DLD1 (cell line): Measurements from ENCODE around the gene C5AR1.
"Not testable (repeated sequence)": the region's sequence is repeated elsewhere in the genome, so short reads cannot be mapped to it uniquely, and the experiment has no call there.

Experiments
- in situ Hi-C: cut with HindIII; loops from 2 replicates; pipeline ENCODE4 v1.10.0; 2017; ENCODE audit warnings: low sequenced_read_pairs

The C5AR1 gene

DNA sequence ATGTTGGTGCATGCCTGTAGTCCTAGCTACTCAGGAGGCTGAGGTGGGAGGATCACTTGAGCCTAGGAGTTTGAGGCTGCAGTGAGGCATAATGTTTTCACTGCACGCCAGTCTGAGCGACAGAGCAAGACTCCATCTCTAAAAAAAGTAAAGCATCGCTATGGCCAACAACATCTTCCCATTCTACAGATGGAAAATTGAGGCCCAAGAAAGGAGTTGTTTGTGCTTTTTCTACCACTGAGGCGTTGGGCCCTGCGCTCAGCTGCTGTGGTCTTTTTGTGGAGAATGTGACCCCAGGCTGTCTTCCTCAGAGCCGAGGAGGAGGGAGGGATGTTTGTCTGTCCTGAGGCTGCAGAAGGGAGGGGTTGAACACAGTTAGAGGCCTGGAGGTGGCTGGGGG, 21.8 kb downstream of the C5AR1 start:
- in situ Hi-C loops: no loop called here

DNA sequence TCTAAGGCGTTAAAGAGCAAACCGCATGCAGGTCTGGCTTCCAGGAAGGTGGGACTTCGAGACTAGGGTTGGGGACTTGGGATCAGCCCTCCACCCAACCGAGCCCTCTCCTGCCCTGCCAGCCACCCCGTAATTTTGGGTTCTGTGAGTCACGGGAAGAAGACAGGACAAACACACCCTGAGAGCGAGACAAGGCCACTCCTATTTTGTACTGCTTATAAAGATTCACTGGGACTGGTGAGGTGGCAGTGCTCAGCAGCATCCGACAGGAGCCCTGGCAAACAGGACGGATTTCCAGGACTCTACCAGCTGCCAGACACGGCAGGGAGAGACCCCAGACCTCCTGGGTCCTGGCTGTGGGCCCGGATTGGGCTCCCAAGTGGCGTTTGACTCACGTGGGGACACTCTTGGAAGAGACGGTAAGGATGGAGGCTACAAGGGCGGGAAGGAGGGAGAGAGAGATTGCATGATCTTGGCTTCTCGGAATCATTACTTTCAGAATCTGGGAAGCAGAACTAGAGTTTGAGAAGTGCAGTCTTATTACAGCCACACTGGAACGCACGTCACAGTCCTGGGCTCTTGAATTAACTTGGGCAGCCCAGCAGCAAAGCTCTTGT, 22.4 kb downstream of the C5AR1 start, which contains the start of gene C5AR2:
C5AR2 (plus strand) TSS at position 245 of the 617 bp plus-strand sequence. CDS start 8,625 bp downstream, outside the sequence.
- in situ Hi-C loops: no loop called here

DNA sequence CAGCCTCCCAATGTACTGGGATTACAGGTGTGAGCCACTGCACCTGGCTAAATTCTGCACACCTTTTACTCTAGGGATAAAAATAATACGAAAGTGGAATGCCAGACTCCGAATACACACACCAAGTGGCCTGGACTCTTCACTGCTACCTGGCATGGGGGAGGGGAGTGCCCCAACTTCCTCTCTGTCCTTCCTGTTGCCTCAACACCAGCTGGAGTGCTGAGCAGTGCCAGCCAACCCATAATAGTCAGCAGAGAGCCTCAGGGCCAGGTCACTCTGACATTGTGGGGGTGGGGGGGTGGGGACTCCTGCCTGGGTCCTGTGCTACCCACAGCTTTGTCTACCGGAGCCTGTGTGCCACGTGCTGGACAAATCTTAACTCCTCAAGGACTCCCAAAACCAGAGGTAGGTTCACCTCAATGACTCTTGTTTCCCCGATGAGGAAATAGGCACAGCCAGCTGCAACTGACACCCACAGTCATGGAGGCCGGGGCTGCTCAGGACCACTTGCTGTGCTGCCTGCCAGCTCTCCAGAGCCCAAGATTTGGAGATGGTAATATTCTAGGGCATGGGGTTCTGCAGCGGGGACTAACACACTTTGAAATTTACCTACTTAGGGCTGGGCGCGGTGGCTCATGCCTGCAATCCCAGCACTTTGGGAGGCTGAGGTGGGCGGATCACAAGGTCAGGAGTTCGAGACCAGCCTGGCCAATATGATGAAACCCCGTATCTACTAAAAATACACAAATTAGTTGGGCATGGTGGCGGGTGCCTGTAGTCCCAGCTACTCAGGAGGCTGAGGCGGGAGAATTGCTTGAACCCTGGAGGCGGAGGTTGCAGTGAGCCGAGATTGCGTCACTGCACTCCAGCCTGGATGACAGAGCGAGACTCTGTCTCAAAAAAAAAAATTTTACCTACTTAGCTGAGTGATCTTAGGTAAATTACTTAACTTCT, 27.4 kb downstream of the C5AR1 start:
- in situ Hi-C loops: not testable (repeated sequence)

DNA sequence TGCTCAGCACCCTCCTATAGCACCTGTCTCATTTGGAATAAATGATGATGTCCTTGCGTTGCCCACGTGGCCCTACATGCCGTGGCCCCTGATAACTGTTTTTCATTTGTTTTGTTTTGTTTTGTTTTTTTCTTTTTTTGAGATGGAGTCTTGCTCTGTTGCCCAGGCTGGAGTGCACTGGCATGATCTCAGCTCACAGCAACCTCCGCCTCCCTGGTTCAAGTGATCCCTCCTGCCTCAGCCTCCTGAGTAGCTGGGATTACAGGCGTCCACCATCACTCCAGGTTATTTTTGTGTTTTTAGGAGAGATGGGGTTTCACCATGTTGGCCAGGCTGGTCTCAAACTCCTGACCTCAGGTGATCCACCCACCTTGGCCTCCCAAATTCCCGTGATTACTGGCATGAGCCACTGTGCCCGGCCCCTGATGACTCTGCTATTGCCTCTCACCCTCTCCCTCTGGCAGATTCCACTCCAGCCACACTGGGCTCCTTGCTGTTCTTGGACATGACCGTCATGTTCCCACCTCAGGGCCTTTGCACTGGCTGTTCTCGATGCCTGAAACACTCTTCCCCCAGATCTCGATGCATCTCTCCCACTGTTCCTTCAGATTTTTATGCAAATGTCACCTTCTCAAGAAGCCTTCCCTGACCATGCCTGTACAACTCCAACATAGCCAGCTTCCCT, 29.7 kb downstream of the C5AR1 start:
- in situ Hi-C loops: no loop called here

DNA sequence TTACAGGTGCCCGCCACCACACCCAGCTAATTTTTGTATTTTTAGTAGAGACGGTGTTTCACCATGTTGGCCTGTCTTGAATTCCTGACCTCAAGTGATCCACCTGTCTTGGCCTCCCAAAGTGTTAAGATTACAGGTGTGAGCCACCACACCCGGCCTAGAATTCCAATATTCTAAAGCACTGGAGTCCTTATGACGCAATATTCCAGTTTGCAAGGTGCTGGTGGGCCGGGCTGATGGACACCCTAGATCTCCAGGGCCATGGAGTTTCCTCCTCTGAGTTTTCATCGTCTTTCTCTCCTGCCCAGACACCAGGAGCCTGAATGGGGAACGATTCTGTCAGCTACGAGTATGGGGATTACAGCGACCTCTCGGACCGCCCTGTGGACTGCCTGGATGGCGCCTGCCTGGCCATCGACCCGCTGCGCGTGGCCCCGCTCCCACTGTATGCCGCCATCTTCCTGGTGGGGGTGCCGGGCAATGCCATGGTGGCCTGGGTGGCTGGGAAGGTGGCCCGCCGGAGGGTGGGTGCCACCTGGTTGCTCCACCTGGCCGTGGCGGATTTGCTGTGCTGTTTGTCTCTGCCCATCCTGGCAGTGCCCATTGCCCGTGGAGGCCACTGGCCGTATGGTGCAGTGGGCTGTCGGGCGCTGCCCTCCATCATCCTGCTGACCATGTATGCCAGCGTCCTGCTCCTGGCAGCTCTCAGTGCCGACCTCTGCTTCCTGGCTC, 31.0 kb downstream of the C5AR1 start:
- in situ Hi-C loops: no loop called here

DNA sequence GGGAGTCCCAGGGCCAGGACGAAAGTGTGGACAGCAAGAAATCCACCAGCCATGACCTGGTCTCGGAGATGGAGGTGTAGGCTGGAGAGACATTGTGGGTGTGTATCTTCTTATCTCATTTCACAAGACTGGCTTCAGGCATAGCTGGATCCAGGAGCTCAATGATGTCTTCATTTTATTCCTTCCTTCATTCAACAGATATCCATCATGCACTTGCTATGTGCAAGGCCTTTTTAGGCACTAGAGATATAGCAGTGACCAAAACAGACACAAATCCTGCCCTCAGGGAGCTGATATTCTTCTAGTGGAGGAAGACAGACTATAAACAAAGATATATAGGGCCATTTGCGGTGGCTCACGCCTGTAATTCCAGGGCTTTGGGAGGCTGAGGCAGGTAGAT, 32.1 kb downstream of the C5AR1 start:
- in situ Hi-C loops: no loop called here

DNA sequence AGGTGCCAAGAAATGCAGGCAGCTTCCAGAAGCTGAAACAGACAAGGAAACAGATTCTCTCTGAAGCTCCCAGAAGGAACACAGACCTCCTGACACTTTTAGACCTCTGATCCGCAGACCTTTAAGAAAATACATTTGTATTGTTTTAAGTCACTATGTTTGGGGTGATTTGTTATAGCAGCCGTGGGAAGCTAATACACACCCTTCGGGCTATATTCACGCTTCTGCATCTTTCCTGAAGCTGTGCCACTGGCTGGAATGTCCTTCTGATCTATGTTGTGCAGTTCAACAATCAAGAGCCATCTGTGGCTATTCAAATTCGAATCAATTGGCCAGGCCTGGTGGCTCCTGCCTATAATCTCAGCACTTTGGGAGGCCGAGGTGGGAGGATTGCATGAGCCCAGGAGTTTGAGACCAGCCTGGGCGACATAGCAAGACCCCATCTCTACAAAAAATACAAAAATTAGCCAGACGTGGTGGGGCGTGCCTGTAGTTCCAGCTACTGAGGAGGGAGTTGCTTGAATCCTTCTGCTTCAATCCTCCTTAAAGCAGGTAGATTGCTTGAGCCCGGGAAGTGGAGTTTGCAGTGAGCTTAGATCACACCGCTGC, 33.6 kb downstream of the C5AR1 start:
- in situ Hi-C loops: no loop called here

DNA sequence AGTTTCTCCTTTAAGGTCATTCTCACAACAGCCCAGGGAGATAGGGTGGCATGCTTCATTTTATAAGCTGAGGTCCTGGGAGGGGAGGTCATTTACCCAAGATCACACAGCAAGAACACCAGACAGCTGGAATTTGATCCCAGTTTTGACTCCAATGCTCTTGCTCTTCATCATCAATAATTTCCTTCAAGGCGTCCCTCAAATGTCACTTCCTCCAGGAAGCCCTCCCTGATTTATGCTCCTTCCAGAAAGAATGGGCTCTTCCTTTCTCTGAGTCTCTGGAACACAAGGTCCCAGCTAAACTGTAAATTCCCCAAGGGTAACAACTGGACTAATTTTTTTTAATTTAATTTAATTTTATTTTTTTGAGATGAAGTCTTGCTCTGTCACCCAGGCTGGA, 34.8 kb downstream of the C5AR1 start:
- in situ Hi-C loops: no loop called here

DNA sequence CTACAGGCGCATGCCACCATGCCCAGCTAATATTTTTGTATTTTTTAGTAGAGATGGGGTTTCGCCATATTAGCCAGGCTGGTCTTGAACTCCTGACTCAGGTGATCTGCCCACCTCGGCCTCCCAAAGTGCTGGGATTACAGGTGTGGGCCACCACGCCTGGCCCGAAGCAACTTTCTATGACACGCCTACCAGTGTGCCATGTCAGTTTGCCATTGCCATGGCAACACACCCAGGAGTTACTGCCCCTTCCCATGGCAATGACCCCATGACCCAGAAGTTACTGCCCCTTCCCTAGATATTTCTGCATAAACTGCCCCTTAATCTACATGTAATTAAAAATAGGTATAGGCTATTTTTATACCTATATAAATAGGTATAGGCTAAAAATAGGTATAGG, 36.4 kb downstream of the C5AR1 start:
- in situ Hi-C loops: not testable (repeated sequence)

DNA sequence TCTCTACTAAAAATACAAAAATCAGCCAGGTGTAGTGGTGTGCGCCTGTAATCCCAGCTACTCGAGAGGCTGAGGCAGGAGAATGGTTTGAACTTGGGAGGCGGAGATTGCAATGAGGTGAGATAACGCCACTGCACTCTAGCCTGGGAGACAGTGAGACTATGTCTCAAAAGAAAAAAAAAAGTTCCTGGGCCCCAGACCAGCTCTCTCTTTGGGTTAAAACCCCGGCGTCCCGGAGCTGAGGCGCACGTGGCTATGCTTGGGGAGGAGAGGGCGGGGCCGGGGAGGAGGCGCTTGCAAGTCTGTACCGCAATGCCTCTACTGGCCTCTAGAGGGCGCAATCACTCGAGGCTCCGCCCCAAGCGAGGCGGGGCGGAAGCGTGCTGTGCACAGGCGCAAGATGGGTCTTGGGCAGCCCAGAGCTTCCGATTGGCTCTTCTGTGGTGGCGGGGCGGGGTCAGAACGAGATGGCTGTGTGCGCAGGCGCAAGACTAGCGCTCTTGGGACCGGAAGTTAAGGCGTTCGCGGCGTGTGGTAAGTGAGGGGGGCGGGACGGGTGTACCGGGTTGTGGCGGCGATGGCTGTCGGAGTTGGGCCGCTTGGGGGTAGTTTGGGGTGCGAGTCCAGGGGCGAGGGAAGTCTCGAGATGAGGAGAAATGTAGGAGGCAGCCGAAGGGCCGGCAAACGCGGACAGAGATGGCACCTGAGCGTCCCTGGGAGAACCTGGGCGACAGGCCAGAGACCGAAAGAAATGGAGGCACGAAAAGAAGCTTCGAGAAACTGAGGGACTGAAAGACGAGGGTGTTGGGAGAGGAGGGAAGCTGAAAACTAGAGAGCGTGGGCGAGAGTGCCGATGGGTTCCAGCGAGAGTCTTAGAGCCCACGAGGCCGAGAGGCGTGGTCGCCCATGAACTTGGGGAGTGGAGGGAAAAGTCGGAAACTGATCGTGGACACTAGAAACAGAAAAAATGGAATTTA, 39.4 kb downstream of the C5AR1 start, which contains the start of gene DHX34:
DHX34 (plus strand) TSS at position 497 of the 977 bp plus-strand sequence. CDS start 3,716 bp downstream, outside the sequence.
- in situ Hi-C loops: no loop called here

DNA sequence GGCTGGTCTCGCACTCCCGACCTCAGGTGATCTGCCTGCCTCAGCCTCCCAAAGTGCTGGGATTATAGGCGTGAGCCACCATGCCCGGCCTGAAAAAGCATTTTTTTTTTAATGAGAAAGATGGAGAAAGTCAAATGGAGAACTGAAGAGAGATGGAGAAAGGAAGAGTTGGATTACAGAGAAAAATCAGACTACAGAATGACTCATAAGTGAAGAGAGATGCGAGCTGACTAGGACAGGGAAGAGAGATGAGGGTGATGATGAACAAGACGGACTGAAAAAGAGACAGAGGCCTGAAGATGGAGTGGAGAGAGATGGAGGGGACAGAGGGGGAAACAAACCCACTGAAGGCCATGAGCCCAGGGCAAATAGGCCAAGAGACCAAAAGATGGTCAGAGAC, 41.0 kb downstream of the C5AR1 start:
- in situ Hi-C loops: no loop called here

DNA sequence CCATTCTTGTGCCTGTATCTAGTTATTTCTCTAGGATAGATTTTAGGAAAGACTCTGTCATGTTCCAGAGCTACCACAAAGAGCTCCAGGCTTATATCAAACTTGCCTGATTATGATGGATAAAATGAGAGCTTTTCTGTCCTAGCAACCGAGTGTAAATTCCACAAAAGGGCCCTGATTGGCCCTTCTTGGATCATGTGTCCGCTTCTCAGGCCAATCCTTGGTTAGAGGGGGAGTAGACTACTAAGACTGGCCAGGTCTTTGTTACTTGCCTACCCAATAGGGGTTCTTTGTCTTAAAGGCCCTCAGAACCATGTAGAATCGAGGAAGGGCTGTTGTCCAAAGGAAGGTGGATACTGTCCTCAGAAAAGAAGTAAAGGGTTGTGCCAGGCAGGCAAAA, 41.9 kb downstream of the C5AR1 start:
- in situ Hi-C loops: no loop called here

DNA sequence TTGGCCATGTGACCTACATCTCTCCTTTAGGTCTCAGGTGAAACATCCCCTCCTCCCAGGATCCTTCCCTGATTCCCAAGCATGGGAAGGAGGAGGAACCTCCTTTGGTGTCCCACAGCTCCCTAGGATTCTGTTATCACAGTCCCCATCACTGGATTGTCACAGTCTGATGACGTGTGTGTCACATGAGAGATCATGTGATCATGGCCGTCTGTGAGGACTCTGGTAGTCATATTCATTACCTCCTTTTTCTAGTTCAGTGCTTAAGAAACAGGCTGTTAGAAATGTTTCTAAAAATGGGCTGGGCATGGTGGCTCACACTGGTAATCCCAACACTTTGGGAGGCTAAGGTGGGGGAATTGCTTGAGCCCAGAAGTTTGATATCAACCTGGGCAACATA, 42.4 kb downstream of the C5AR1 start:
- in situ Hi-C loops: no loop called here

DNA sequence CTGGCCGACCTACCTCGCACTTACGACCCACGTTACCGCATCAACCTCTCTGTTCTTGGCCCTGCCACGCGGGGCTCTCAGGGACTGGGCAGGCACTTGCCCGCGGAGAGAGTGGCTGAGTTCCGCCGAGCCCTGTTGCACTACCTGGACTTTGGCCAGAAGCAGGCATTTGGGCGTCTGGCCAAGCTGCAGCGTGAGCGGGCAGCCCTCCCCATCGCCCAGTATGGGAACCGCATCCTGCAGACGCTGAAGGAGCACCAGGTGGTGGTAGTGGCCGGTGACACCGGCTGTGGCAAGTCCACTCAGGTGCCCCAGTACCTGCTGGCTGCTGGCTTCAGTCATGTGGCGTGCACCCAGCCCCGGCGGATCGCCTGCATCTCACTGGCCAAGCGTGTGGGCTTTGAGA, 43.6 kb downstream of the C5AR1 start:
- in situ Hi-C loops: no loop called here

DNA sequence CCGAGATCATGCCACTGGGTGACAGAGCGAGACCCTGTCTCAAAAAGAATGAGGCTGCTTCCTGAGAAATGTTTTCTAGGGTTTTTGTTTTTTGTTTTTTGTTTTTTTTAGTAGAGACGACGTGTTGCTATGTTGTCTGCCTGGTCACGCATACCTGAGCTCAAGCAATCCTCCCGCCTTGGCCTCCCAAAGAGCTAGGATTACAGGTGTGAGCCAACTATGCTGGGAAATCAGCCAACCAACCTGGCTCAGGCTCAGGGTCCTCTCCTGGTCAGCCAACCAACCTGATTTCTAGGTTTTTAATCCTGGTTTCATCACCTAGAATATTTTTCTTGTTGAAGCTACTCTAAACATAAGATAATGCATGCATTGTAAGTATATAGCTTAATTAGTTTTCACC, 47.2 kb downstream of the C5AR1 start:
- in situ Hi-C loops: no loop called here

DNA sequence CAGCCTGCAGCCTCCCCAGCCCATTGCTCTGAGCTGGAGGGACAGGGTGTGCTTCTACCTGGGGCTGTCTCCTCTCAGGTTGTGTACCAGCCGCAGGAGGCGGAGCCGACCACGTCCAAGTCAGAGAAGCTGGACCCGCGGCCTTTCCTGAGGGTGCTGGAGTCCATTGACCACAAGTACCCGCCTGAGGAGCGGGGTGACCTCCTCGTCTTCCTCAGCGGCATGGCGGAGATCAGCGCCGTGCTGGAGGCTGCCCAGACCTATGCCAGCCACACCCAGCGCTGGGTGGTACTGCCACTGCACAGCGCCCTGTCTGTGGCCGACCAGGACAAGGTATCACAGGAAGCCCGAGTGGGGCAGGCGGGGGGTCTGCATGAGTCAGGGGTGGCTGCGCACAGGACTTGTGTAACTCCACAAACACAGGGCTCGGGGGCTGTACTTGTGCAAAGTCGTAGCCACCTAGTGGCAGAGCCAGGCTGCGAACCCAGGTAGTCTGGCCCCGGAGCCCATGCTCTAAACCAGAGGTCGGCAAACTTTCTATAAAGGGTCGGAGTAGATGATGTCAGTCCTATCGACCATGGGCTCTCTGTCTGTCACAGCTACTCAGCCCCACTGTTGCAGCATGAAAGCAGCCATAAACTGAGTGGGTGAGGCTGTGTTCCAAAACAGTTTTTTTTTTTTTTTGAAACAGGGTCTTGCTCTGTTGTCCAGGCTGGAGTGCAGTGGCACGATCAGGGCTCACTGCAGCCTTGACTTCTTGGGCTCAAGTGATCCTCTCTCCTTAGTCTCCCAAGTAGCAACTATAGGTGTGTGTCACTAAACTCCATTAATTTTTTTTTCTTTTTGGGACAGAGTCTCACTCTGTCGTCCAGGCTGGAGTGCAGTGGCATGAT, 48.4 kb downstream of the C5AR1 start:
- in situ Hi-C loops: no loop called here

DNA sequence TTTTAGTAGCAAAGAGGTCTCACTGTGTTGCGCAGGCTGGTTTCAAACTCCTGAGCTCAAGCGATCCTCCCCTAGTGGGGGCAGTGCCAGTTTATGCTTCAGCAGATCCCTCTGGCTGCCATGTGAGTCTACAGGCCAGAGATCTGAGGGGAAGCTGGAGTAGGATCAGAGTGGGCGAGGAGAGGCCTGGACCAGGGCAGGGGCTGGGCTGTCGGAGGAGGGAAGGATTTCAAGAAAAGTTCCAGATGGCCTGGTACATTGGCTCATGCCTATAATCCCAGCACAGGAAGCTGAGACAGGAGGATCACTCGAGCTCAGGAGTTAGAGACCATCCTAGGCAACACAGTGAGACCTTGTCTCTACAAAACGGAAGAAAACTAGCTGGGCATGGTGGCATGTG, 49.3 kb downstream of the C5AR1 start:
- in situ Hi-C loops: no loop called here

DNA sequence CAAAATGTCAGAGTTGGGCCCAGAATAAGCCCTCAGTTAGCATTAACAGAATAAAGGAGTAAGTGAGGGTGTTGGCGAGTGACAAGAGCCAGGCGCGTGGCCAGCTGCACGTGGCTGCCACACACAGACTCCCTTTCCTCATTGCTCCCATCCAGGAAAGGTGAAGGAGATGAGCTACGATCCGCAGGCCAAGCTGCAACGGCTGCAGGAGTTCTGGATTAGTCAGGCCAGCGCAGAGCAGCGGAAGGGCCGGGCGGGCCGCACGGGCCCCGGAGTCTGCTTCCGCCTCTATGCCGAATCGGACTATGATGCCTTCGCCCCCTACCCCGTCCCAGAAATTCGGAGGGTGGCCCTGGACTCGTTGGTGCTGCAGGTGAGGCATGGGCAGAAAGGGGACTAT, 52.7 kb downstream of the C5AR1 start:
- in situ Hi-C loops: no loop called here
